HepG2 (cell line): ENCODE measurements around the gene CDK5R1. TPM values are rescaled to one million over a fixed set of nuclear protein-coding genes. Genes with fewer than 3 reads are reported as not detected.

Source experiments
- ADNP ChIP-seq: sonication (generic); formaldehyde crosslinking; IDR thresholded peaks from 2 replicates; pipeline ENCODE4 v1.4.0; 2020; ENCODE audit warnings: missing genetic modification reagents
- BORCS8-MEF2B ChIP-seq: sonication (generic); formaldehyde crosslinking; IDR thresholded peaks from 2 replicates; pipeline ENCODE4 v1.8.0; 2022; ENCODE audit warnings: mild to moderate bottlenecking, missing genetic modification reagents
- CBX1 ChIP-seq: IDR thresholded peaks from one replicate; pipeline ENCODE4 v1.6.1; 2016; ENCODE audit warnings: antibody characterized with exemption, low read depth
- CBX5 ChIP-seq: sonication (generic); formaldehyde crosslinking; IDR thresholded peaks from 2 replicates; pipeline ENCODE4 v1.4.0; 2020; ENCODE audit warnings: missing genetic modification reagents, borderline replicate concordance
- CENPT ChIP-seq: sonication (generic); formaldehyde crosslinking; IDR thresholded peaks from 2 replicates; pipeline ENCODE4 v1.8.0; 2022; ENCODE audit warnings: low read depth, mild to moderate bottlenecking, moderate library complexity, missing genetic modification reagents
- FOXM1 ChIP-seq: sonication (generic); formaldehyde crosslinking; IDR thresholded peaks from 2 replicates; pipeline ENCODE4 v1.5.0; 2020; ENCODE audit warnings: missing genetic modification reagents
- HNRNPL ChIP-seq: fragments of 200-400 bp; formaldehyde crosslinking; IDR thresholded peaks from 2 replicates; pipeline ENCODE4 v1.6.1; 2017; ENCODE audit warnings: mild to moderate bottlenecking, low read depth, low read length
- HOXD1 ChIP-seq: sonication (generic); formaldehyde crosslinking; IDR thresholded peaks from 2 replicates; pipeline ENCODE4 v1.5.0; 2020; ENCODE audit warnings: missing genetic modification reagents
- JUN ChIP-seq: sonication (generic); formaldehyde crosslinking; IDR thresholded peaks from 2 replicates; pipeline ENCODE4 v1.4.0; 2020; ENCODE audit warnings: mild to moderate bottlenecking, missing genetic modification reagents
- MATR3 ChIP-seq: sonication (generic); formaldehyde crosslinking; IDR thresholded peaks from 2 replicates; pipeline ENCODE4 v1.4.0; 2020; ENCODE audit warnings: missing genetic modification reagents
- MXD4 ChIP-seq: IDR thresholded peaks from 2 replicates; pipeline ENCODE4 v1.6.1; 2016; ENCODE audit warnings: mild to moderate bottlenecking, missing biosample characterization, missing genetic modification reagents
- TP53 ChIP-seq: sonication (generic); formaldehyde crosslinking; conservative IDR thresholded peaks from 2 replicates; pipeline ENCODE4 v1.4.0; 2020; ENCODE audit warnings: missing genetic modification reagents
- TRIM24 ChIP-seq: sonication (generic); formaldehyde crosslinking; IDR thresholded peaks from 2 replicates; pipeline ENCODE4 v1.8.0; 2022; ENCODE audit warnings: mild to moderate bottlenecking, missing genetic modification reagents
- TSC22D2 ChIP-seq: sonication (generic); formaldehyde crosslinking; IDR thresholded peaks from 2 replicates; pipeline ENCODE4 v1.5.1; 2020; ENCODE audit warnings: missing genetic modification reagents, mild to moderate bottlenecking, borderline replicate concordance
- ZNF296 ChIP-seq: sonication (generic); formaldehyde crosslinking; conservative IDR thresholded peaks from 2 replicates; pipeline ENCODE4 v1.5.0; 2020; ENCODE audit warnings: mild to moderate bottlenecking, missing genetic modification reagents
- ZNF451 ChIP-seq: sonication (generic); formaldehyde crosslinking; IDR thresholded peaks from 2 replicates; pipeline ENCODE4 v1.5.0; 2020; ENCODE audit warnings: mild to moderate bottlenecking, missing genetic modification reagents
- ZNF607 ChIP-seq: sonication (generic); formaldehyde crosslinking; IDR thresholded peaks from 2 replicates; pipeline ENCODE4 v1.5.1; 2020; ENCODE audit warnings: missing genetic modification reagents, mild to moderate bottlenecking, borderline replicate concordance
- ZNF619 ChIP-seq: sonication (generic); formaldehyde crosslinking; IDR thresholded peaks from 2 replicates; pipeline ENCODE4 v1.4.0; 2020; ENCODE audit warnings: mild to moderate bottlenecking, missing genetic modification reagents
- ZNF724P ChIP-seq: sonication (generic); formaldehyde crosslinking; IDR thresholded peaks from 2 replicates; pipeline ENCODE4 v1.8.0; 2022; ENCODE audit warnings: missing genetic modification reagents, borderline replicate concordance
- ZNF772 ChIP-seq: sonication (generic); formaldehyde crosslinking; IDR thresholded peaks from 2 replicates; pipeline ENCODE4 v1.5.0; 2020; ENCODE audit warnings: mild to moderate bottlenecking, missing genetic modification reagents
- ZNF792 ChIP-seq: IDR thresholded peaks from 2 replicates; pipeline ENCODE4 v1.6.1; 2016
- ZNF841 ChIP-seq: sonication (generic); formaldehyde crosslinking; IDR thresholded peaks from 2 replicates; pipeline ENCODE4 v1.8.1; 2023; ENCODE audit warnings: missing genetic modification reagents, borderline replicate concordance
- ZSCAN12 ChIP-seq: sonication (generic); formaldehyde crosslinking; IDR thresholded peaks from 2 replicates; pipeline ENCODE4 v1.9.0; 2021; ENCODE audit warnings: mild to moderate bottlenecking, missing genetic modification reagents
- polyA plus RNA-seq, 8 experiments: library from polyadenylated mRNA; depleted of rRNA in 3 of 8; stranded (reverse) in 7 of 8; unstranded in 1 of 8; fragments of >200 nt; fragmentation: Illumina TruSeq in 4 of 8; extraction: Trizol in 4 of 8; gene quantifications; 2 replicates each; pipeline versions ENCODE4 v1.2.1 to v1.2.3, GENCODE V29; 2011 to 2016; ENCODE audit warnings: low read depth in 4 of 8, missing spikeins in 1 of 8, mixed read lengths in 1 of 8; ENCODE audit not compliant: insufficient read depth in 1 of 8
- total RNA-seq, 5 experiments: library from RNA; depleted of rRNA; stranded (reverse); fragments of >200 nt; fragmentation: Illumina TruSeq; extraction: Trizol; gene quantifications; 2 replicates each; pipeline ENCODE4 v1.2.3, GENCODE V29; 2016; ENCODE audit warnings: low read depth in 1 of 5
- TF ChIP-seq, protein P1 (sequence below): sonication (generic); formaldehyde crosslinking; IDR thresholded peaks from 2 replicates; pipeline ENCODE4 v1.4.0; 2020; ENCODE audit warnings: missing genetic modification reagents
- TF ChIP-seq, protein P2 (sequence below), 2 experiments: fragments of 450-650 bp in 1 of 2; sonication (generic) in 1 of 2; formaldehyde crosslinking; IDR thresholded peaks; 2 replicates each; pipeline versions ENCODE4 v1.5.0 to v1.8.0; 2020 to 2022; ENCODE audit warnings: mild to moderate bottlenecking in 1 of 2, missing genetic modification reagents in 1 of 2
- TF ChIP-seq, protein P3 (sequence below): sonication (generic); formaldehyde crosslinking; IDR thresholded peaks from 2 replicates; pipeline ENCODE4 v1.8.0; 2022; ENCODE audit warnings: low read depth, missing genetic modification reagents
- TF ChIP-seq, protein P4 (sequence below): IDR thresholded peaks from 2 replicates; pipeline ENCODE4 v1.6.1; 2012; ENCODE audit warnings: inconsistent platforms

CDK5R1 gene
- total and polyA plus RNA-seq, 2 of the 13 experiments (the other 11 are each of a cell fraction or from before 2014, with no cell fraction given), result 1.1 to 3.9 TPM

DNA sequence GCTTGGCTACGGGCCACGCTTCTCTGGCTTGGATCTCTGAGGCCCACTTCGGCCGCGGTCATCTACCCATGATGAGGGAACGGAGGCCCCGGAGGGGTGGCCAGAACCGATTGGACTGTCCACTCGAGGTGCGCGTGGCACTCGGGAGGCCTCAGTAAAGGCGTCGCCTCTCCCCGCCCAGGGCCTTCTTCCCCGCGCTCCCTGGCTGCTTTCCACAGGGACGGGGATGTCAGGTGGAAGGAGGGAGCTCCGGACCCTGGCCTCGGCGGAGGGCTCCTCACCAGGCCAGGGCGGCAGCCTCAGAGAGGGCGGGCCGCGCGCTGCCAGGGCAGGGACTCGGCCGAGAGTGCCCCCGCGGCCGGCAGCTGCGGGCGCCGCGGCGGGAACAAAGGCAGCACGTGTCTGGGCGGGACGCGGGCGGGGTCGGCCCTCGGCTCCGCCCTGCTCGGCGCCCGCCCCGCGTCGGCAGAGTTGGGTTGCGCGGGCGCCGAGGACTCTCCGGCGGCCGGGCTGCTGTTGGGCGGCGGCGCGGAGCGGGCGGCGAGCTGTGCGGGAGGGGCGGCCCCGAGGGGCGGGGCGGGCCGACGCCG, 587 bp upstream of the CDK5R1 start (continued):
- no peak for TF ChIP-seq MATR3
- TF ChIP-seq, protein P1, sequence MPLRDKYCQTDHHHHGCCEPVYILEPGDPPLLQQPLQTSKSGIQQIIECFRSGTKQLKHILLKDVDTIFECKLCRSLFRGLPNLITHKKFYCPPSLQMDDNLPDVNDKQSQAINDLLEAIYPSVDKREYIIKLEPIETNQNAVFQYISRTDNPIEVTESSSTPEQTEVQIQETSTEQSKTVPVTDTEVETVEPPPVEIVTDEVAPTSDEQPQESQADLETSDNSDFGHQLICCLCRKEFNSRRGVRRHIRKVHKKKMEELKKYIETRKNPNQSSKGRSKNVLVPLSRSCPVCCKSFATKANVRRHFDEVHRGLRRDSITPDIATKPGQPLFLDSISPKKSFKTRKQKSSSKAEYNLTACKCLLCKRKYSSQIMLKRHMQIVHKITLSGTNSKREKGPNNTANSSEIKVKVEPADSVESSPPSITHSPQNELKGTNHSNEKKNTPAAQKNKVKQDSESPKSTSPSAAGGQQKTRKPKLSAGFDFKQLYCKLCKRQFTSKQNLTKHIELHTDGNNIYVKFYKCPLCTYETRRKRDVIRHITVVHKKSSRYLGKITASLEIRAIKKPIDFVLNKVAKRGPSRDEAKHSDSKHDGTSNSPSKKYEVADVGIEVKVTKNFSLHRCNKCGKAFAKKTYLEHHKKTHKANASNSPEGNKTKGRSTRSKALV (CRISPR knock-in tag), result no peak
- TF ChIP-seq HOXD1 (CRISPR knock-in tag), result 0 out of 2 replicates have a peak, but pooled peaks have one; percentile 11
- TF ChIP-seq ZNF792, result no peak
- TF ChIP-seq CBX5 (CRISPR knock-in tag), result 0 out of 2 replicates have a peak, but pooled peaks have one; percentile 32
- 0 out of 2 replicates have a peak, but pooled peaks have one; percentile 66 for TF ChIP-seq HNRNPL
- TF ChIP-seq ZNF724P (CRISPR knock-in tag), result peak; percentile 81; the same call in 1 of the 2 replicates
- no peak for TF ChIP-seq TP53 (CRISPR knock-in tag)
- TF ChIP-seq FOXM1 (CRISPR knock-in tag), result no peak
- TF ChIP-seq TSC22D2, result no peak
- no peak for TF ChIP-seq CBX1
- TF ChIP-seq, protein P2, sequence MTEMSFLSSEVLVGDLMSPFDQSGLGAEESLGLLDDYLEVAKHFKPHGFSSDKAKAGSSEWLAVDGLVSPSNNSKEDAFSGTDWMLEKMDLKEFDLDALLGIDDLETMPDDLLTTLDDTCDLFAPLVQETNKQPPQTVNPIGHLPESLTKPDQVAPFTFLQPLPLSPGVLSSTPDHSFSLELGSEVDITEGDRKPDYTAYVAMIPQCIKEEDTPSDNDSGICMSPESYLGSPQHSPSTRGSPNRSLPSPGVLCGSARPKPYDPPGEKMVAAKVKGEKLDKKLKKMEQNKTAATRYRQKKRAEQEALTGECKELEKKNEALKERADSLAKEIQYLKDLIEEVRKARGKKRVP (CRISPR knock-in tag; IDR thresholded peaks at IDR 0.05), result no peak
- TF ChIP-seq ZNF296 (CRISPR knock-in tag), result no peak
- TF ChIP-seq ZNF841 (CRISPR knock-in tag), result no peak
- peak; percentile 74; the same call in 1 of the 2 replicates for TF ChIP-seq ZNF607 (CRISPR knock-in tag)
- peak; percentile 55; the same call in 1 of the 2 replicates for TF ChIP-seq ZNF619 (CRISPR knock-in tag)
- no peak for TF ChIP-seq TRIM24 (CRISPR knock-in tag)
- TF ChIP-seq, protein P3, sequence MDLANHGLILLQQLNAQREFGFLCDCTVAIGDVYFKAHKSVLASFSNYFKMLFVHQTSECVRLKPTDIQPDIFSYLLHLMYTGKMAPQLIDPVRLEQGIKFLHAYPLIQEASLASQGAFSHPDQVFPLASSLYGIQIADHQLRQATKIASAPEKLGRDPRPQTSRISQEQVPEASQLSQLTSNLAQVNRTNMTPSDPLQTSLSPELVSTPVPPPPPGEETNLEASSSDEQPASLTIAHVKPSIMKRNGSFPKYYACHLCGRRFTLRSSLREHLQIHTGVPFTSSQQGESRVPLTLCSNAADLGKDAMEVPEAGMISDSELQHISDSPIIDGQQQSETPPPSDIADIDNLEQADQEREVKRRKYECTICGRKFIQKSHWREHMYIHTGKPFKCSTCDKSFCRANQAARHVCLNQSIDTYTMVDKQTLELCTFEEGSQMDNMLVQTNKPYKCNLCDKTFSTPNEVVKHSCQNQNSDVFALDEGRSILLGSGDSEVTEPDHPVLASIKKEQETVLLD (CRISPR knock-in tag), result no peak
- peak; percentile 82; the same call in 1 of the 2 replicates for TF ChIP-seq ZNF772
- no peak for TF ChIP-seq ADNP (CRISPR knock-in tag)
- TF ChIP-seq JUN (CRISPR knock-in tag), result no peak
- 0 out of 2 replicates have a peak, but pooled peaks have one; percentile 70 for TF ChIP-seq MXD4 (CRISPR knock-in tag)
- peak; percentile 92 for TF ChIP-seq BORCS8-MEF2B (CRISPR knock-in tag)
- TF ChIP-seq ZSCAN12, result no peak
- TF ChIP-seq CENPT, result no peak; the same call in 1 of the 2 replicates
- TF ChIP-seq, protein P4, sequence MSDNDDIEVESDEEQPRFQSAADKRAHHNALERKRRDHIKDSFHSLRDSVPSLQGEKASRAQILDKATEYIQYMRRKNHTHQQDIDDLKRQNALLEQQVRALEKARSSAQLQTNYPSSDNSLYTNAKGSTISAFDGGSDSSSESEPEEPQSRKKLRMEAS, result peak; percentile 97
- no peak for TF ChIP-seq ZNF451 (CRISPR knock-in tag)
